H1 (cell line): Measurements from ENCODE around the gene LRRC14B. TPM values are rescaled to one million over a fixed set of nuclear protein-coding genes. Genes with fewer than 3 reads are reported as not detected.

Source experiments
- CTCF ChIA-PET: fragments of 300-600 bp; sonication (Branson Sonifier 250); formaldehyde crosslinking; loops from one replicate; lab custom pipeline; 2021; ENCODE audit not compliant: partially characterized antibody; lab: Charles Lee
- POLR2A ChIA-PET: fragments of 300-600 bp; sonication (Branson Sonifier 250); formaldehyde crosslinking; loops from one replicate; lab custom pipeline; 2021; ENCODE audit warnings: inconsistent platforms; ENCODE audit not compliant: partially characterized antibody; lab: Charles Lee
- DNase-seq, 2 experiments: peaks; one replicate each; pipeline versions ENCODE4 v3.0.0 to v3.0.0-alpha.2; 2010 to 2022; ENCODE audit warnings: low spot score in 2 of 2, low read depth in 1 of 2, mixed read lengths in 1 of 2
- FAIRE-seq: peaks from 2 replicates; lab custom pipeline; 2011; peaks lifted over from hg19 to GRCh38; lab: Jason Lieb, UNC
- H2AFZ ChIP-seq: 2 replicates; pipeline ENCODE4 v1.8.1; 2012; ENCODE audit warnings: low read length, inconsistent platforms
- H2AK5ac ChIP-seq: 2 replicates; pipeline ENCODE4 v1.6.1; 2013; ENCODE audit warnings: low read depth, low read length
- H2BK120ac ChIP-seq: replicated peaks from 2 replicates; pipeline ENCODE3; 2013; ENCODE audit warnings: low read depth, low read length, inconsistent platforms
- H2BK12ac ChIP-seq: 2 replicates; pipeline ENCODE4 v1.6.1; 2013; ENCODE audit warnings: low read depth, low read length
- H2BK15ac ChIP-seq: 2 replicates; pipeline ENCODE4 v1.6.1; 2013; ENCODE audit warnings: low read length
- H2BK20ac ChIP-seq: 2 replicates; pipeline ENCODE4 v1.6.1; 2013; ENCODE audit warnings: low read length
- H2BK5ac ChIP-seq: 2 replicates; pipeline ENCODE4 v1.6.1; 2013; ENCODE audit warnings: low read depth, low read length
- H3K14ac ChIP-seq: 2 replicates; pipeline ENCODE4 v1.6.1; 2013; ENCODE audit warnings: inconsistent platforms; ENCODE audit not compliant: insufficient read length
- H3K18ac ChIP-seq: 2 replicates; pipeline ENCODE4 v1.6.1; 2013; ENCODE audit warnings: low read length; ENCODE audit errors: extremely low read depth
- H3K23ac ChIP-seq: 2 replicates; pipeline ENCODE4 v1.6.1; 2013; ENCODE audit warnings: inconsistent platforms; ENCODE audit not compliant: insufficient read length
- H3K23me2 ChIP-seq: 2 replicates; pipeline ENCODE4 v1.6.1; 2013; ENCODE audit warnings: low read depth, low read length
- H3K27ac ChIP-seq: 2 replicates; pipeline ENCODE4 v1.6.1; 2011; ENCODE audit warnings: low read depth, low read length, inconsistent platforms
- H3K27me3 ChIP-seq, 4 experiments: replicated peaks in 1 of 4; 1 replicate in 1 of 4; 2 replicates in 3 of 4; pipeline versions ENCODE4 v1.6.1 to v1.8.1; 2011 to 2013; ENCODE audit warnings: low read length in 3 of 4, mild to moderate bottlenecking in 3 of 4, inconsistent platforms in 2 of 4, mixed read lengths in 2 of 4, moderate library complexity in 1 of 4; ENCODE audit not compliant: control insufficient read depth in 3 of 4, insufficient read depth in 3 of 4; ENCODE audit errors: extremely low read depth in 1 of 4
- H3K36me3 ChIP-seq, 4 experiments: 2 replicates each; pipeline versions ENCODE4 v1.6.1 to v1.8.1; 2011 to 2013; ENCODE audit warnings: mild to moderate bottlenecking in 4 of 4, low read length in 3 of 4, moderate library complexity in 2 of 4, control low read depth in 1 of 4, inconsistent platforms in 1 of 4; ENCODE audit not compliant: insufficient read depth in 4 of 4, control insufficient read depth in 2 of 4
- H3K4ac ChIP-seq: replicated peaks from 2 replicates; pipeline ENCODE3; 2013; ENCODE audit warnings: low read length, low read depth, mixed read lengths, inconsistent platforms; ENCODE audit not compliant: insufficient read length
- H3K4me1 ChIP-seq, 4 experiments: replicated peaks in 1 of 4; 1 replicate in 1 of 4; 2 replicates in 3 of 4; pipeline versions ENCODE4 v1.6.1 to v1.8.1; 2011 to 2013; ENCODE audit warnings: low read length in 3 of 4, inconsistent platforms in 2 of 4, mixed read lengths in 1 of 4; ENCODE audit not compliant: insufficient read depth in 4 of 4, control insufficient read depth in 3 of 4
- H3K4me2 ChIP-seq, 2 experiments: 2 replicates each; pipeline versions ENCODE4 v1.6.1 to v1.8.1; 2011 to 2013; ENCODE audit warnings: low read depth in 2 of 2, low read length in 2 of 2, control low read depth in 1 of 2, inconsistent platforms in 1 of 2, mild to moderate bottlenecking in 1 of 2; ENCODE audit not compliant: insufficient read depth in 1 of 2
- H3K4me3 ChIP-seq, 4 experiments: fragments of 200-600, 300-600 bp in 1 of 4; sonication (generic), shearing (Covaris generic), sonication (Bioruptor Twin) in 1 of 4; 2 replicates each; pipeline versions ENCODE4 v1.5.1 to v1.8.1; 2011 to 2016; ENCODE audit warnings: low read length in 4 of 4, low read depth in 3 of 4, control low read depth in 2 of 4, inconsistent platforms in 2 of 4, mild to moderate bottlenecking in 2 of 4, mixed read lengths in 1 of 4, moderate library complexity in 1 of 4; ENCODE audit not compliant: insufficient read depth in 2 of 4; ENCODE audit errors: extremely low read depth in 1 of 4
- H3K56ac ChIP-seq: replicated peaks from 2 replicates; pipeline ENCODE3; 2013; ENCODE audit warnings: low read depth, mild to moderate bottlenecking, mixed read lengths, low read length, inconsistent platforms; ENCODE audit not compliant: insufficient read length
- H3K79me1 ChIP-seq: 2 replicates; pipeline ENCODE4 v1.6.1; 2013; ENCODE audit warnings: low read depth, low read length, control low read depth
- H3K79me2 ChIP-seq, 2 experiments: 2 replicates each; pipeline versions ENCODE4 v1.6.1 to v1.8.1; 2012 to 2013; ENCODE audit warnings: low read length in 2 of 2, mild to moderate bottlenecking in 2 of 2, inconsistent platforms in 1 of 2; ENCODE audit not compliant: insufficient read depth in 2 of 2, control insufficient read depth in 1 of 2
- H3K9ac ChIP-seq, 4 experiments: replicated peaks in 1 of 4; 1 replicate in 1 of 4; 2 replicates in 3 of 4; pipeline versions ENCODE4 v1.6.1 to v1.8.1; 2011 to 2013; ENCODE audit warnings: low read depth in 3 of 4, low read length in 3 of 4, control low read depth in 2 of 4, mild to moderate bottlenecking in 2 of 4, moderate library complexity in 2 of 4, inconsistent platforms in 1 of 4; ENCODE audit errors: extremely low read depth in 1 of 4
- H3K9me3 ChIP-seq, 2 experiments: 2 replicates each; pipeline versions ENCODE4 v1.6.1 to v1.8.1; 2012 to 2013; ENCODE audit warnings: mild to moderate bottlenecking in 2 of 2, moderate library complexity in 2 of 2, control low read depth in 1 of 2, inconsistent platforms in 1 of 2, low read depth in 1 of 2, low read length in 1 of 2, mixed read lengths in 1 of 2; ENCODE audit not compliant: insufficient read depth in 2 of 2
- H4K20me1 ChIP-seq, 2 experiments: replicated peaks in 1 of 2; 2 replicates each; pipeline versions ENCODE3 to v1.8.1; 2011 to 2013; ENCODE audit warnings: inconsistent platforms in 2 of 2, low read length in 2 of 2, mild to moderate bottlenecking in 1 of 2; ENCODE audit not compliant: insufficient read depth in 2 of 2, control insufficient read depth in 1 of 2
- H4K5ac ChIP-seq: 2 replicates; pipeline ENCODE4 v1.6.1; 2013; ENCODE audit warnings: low read length, low read depth, mixed read lengths, inconsistent platforms; ENCODE audit not compliant: insufficient read length
- H4K8ac ChIP-seq: 2 replicates; pipeline ENCODE4 v1.8.0; 2013; ENCODE audit warnings: mild to moderate bottlenecking, moderate library complexity, low read length, inconsistent platforms; ENCODE audit not compliant: insufficient read depth; ENCODE audit errors: extremely low read depth
- H4K91ac ChIP-seq: replicated peaks from 2 replicates; pipeline ENCODE3; 2013; ENCODE audit warnings: low read length, mixed read lengths, inconsistent platforms; ENCODE audit not compliant: insufficient read length
- ATF3 ChIP-seq: IDR thresholded peaks from 2 replicates; pipeline ENCODE4 v1.6.1; 2011; ENCODE audit warnings: low read depth, mild to moderate bottlenecking, low read length; ENCODE audit not compliant: insufficient read depth
- BACH1 ChIP-seq: IDR thresholded peaks from 2 replicates; pipeline ENCODE4 v1.6.1; 2012; ENCODE audit warnings: low read length, improper control_type of control experiment
- CREB1 ChIP-seq: IDR thresholded peaks from 2 replicates; pipeline ENCODE4 v1.6.1; 2012; ENCODE audit warnings: inconsistent platforms
- CTBP2 ChIP-seq: IDR thresholded peaks from 2 replicates; pipeline ENCODE4 v1.7.0; 2011; ENCODE audit warnings: borderline replicate concordance, mild to moderate bottlenecking, moderate library complexity, mixed read lengths, low read length; ENCODE audit not compliant: insufficient read depth, insufficient read length
- CTCF ChIP-seq, 3 experiments: IDR thresholded peaks; 1 replicate in 2 of 3; 2 replicates in 1 of 3; pipeline versions ENCODE4 v1.5.1 to v1.6.1; 2011; ENCODE audit warnings: low read length in 3 of 3, mild to moderate bottlenecking in 3 of 3, inconsistent platforms in 2 of 3, low read depth in 1 of 3, moderate library complexity in 1 of 3; ENCODE audit not compliant: insufficient read depth in 1 of 3; ENCODE audit errors: control extremely low read depth in 1 of 3
- EZH2 ChIP-seq: fragments of 200-600 bp; sonication (generic); IDR thresholded peaks from 2 replicates; pipeline ENCODE4 v1.7.1; 2012; ENCODE audit warnings: low read depth, mild to moderate bottlenecking, moderate library complexity, low read length, inconsistent platforms; ENCODE audit not compliant: severe bottlenecking
- POLR2A ChIP-seq, 2 experiments: IDR thresholded peaks; 1 replicate in 1 of 2; 2 replicates in 1 of 2; pipeline ENCODE4 v1.6.1; 2011; ENCODE audit warnings: low read depth in 2 of 2, low read length in 2 of 2, mild to moderate bottlenecking in 2 of 2; ENCODE audit errors: control extremely low read depth in 1 of 2
- RFX5 ChIP-seq: IDR thresholded peaks from 2 replicates; pipeline ENCODE4 v1.6.1; 2011; ENCODE audit warnings: low read depth, low read length, improper control_type of control experiment, borderline replicate concordance
- YY1 ChIP-seq: IDR thresholded peaks from 2 replicates; pipeline ENCODE4 v1.6.1; 2011; ENCODE audit warnings: low read depth, mild to moderate bottlenecking, low read length
- ZNF274 ChIP-seq: IDR thresholded peaks from 2 replicates; pipeline ENCODE4 v1.7.0; 2012; ENCODE audit warnings: low read length, borderline replicate concordance; ENCODE audit errors: extremely low read depth
- WGBS, 2 experiments: shearing (Covaris generic) in 1 of 2; methylation state at CpG; one replicate each; pipeline versions ENCODE4 v1.1.6 to v1.1.7; 2013 to 2015; ENCODE audit warnings: low lambda C conversion rate in 2 of 2, mixed read lengths in 2 of 2, inconsistent platforms in 1 of 2, low coverage in 1 of 2, missing lambda C conversion rate in 1 of 2; ENCODE audit not compliant: insufficient replicate concordance in 2 of 2, insufficient coverage in 1 of 2, insufficient read length in 1 of 2; ENCODE audit errors: extremely low coverage in 1 of 2, missing lambda C conversion rate in 1 of 2; 5-methylcytosine and 5-hydroxymethylcytosine counted together
- polyA plus RNA-seq, 7 experiments: library from polyadenylated mRNA; depleted of rRNA in 3 of 7; stranded (reverse) in 5 of 7; unstranded in 2 of 7; fragments of >200 nt in 5 of 7; fragments of 200-250 nt in 2 of 7; gene quantifications; 1 replicate in 5 of 7; 2 replicates in 1 of 7; 4 replicates in 1 of 7; pipeline versions ENCODE4 v1.2.1 to v1.2.3, GENCODE V29; 2011 to 2013; ENCODE audit warnings: missing spikeins in 2 of 7, mixed read lengths in 2 of 7
- total RNA-seq: library from RNA; stranded (reverse); fragmentation: NEBNext Ultra II Directional; extraction: Animal tissue kit (Norgen Biotek cat#: 25700); gene quantifications from 2 replicates; pipeline ENCODE4 v1.2.1, GENCODE V29; 2021

The LRRC14B gene
- total and polyA plus RNA-seq, 2 of the 8 experiments (the other 6 are each of a cell fraction or from before 2014, with no cell fraction given), result not detected

- no peak overlapping the region for H2AK5ac ChIP-seq
- no peak overlapping the region for H2BK20ac ChIP-seq
- H3K4me2 ChIP-seq, result no peak overlapping the region
- H3K9ac ChIP-seq, result no peak overlapping the region
- no peak overlapping the region for H2BK12ac ChIP-seq
- H3K36me3 ChIP-seq, result peaks cover 8 to 66% (median 46%) of the 10 kb centered on the region in 4 experiments; a peak in 7 of 8 replicates
- no peak overlapping the region for H2BK120ac ChIP-seq
- no peak overlapping the region for H3K27ac ChIP-seq
- no peak overlapping the region for H3K56ac ChIP-seq
- no peaks in the 10 kb centered on the region for H3K4me1 ChIP-seq
- no peak overlapping the region for H4K5ac ChIP-seq
- peak overlapping the region; percentile 74; the same call in 1 of the 2 replicates for H4K8ac ChIP-seq
- H3K79me1 ChIP-seq, result no peaks in the 10 kb centered on the region
- H2AFZ ChIP-seq, result no peak overlapping the region
- no peak overlapping the region for H3K23ac ChIP-seq
- FAIRE-seq, result no peak
- H3K27me3 ChIP-seq, result no peaks in the 10 kb centered on the region
- no peak overlapping the region for H3K18ac ChIP-seq
- H4K20me1 ChIP-seq, result peaks cover 0 to 5% of the 10 kb centered on the region in 2 experiments
- no peak overlapping the region for H2BK15ac ChIP-seq
- H2BK5ac ChIP-seq, result no peak overlapping the region
- H4K91ac ChIP-seq, result no peak overlapping the region
- H3K79me2 ChIP-seq, result no peaks in the 10 kb centered on the region
- 0 out of 2 replicates have a peak, but pooled peaks cover 3% of the 10 kb centered on the region for H3K23me2 ChIP-seq
- DNase-seq, result peak in 1 of 2 experiments; percentile 32
- 89% methylated on average over 6 of the region's 8 CpGs; no CpG with 5 or more reads in 1 of the 2 experiments for WGBS, 2 experiments
- peaks cover 8 to 18% of the 10 kb centered on the region in 2 experiments; a peak in 3 of 4 replicates for H3K9me3 ChIP-seq
- CTCF ChIA-PET, result no interaction called here
- no peak overlapping the region for H3K14ac ChIP-seq
- POLR2A ChIA-PET, result interaction anchor here (1.1 to 4.0 kb wide), 3 partner anchors 10 to 40 kb away, joined by 3 to 15 read pairs (median 5); no protein-coding TSS in a partner anchor
- H3K4ac ChIP-seq, result no peak overlapping the region
- H3K4me3 ChIP-seq, result no peak overlapping the region
- TF ChIP-seq ZNF274 (no peak), POLR2A (IDR thresholded peaks at IDR 0.05; ENCODE audit: control extremely low read depth in 1 of 2, low read depth in 2 of 2, low read length in 2 of 2) (no peak), YY1 (no peak), CTBP2 (no peak), BACH1 (no peak), EZH2 (no peak), CTCF (IDR thresholded peaks at IDR 0.05; ENCODE audit: control extremely low read depth in 1 of 3, insufficient read depth in 1 of 3, low read depth in 1 of 3, low read length in 3 of 3) (no peak), CREB1 (no peak), RFX5 (no peak), ATF3 (no peak)
Observed at GRCh38 chr5:144941-145340, 46.4 kb upstream of the LRRC14B start.
